Activated naive CD8-positive, alpha-beta T cell (primary cell): Measurements from ENCODE around the gene ZNF107.
"Not testable (repeated sequence)": the region's sequence is repeated elsewhere in the genome, so short reads cannot be mapped to it uniquely, and the experiment has no call there.

Experiments
- H3K27ac Mint-ChIP-seq: one replicate; pipeline ENCODE4 v1.8.0; 2021; ENCODE audit warnings: mixed read lengths
- H3K27me3 Mint-ChIP-seq: one replicate; pipeline ENCODE4 v1.8.0; 2021; ENCODE audit warnings: mixed read lengths
- H3K36me3 Mint-ChIP-seq: one replicate; pipeline ENCODE4 v1.8.0; 2021; ENCODE audit warnings: mixed read lengths
- H3K4me1 Mint-ChIP-seq: one replicate; pipeline ENCODE4 v1.8.0; 2021; ENCODE audit warnings: low read depth, mixed read lengths
- H3K4me3 Mint-ChIP-seq: one replicate; pipeline ENCODE4 v1.8.0; 2021; ENCODE audit warnings: mild to moderate bottlenecking, mixed read lengths
- H3K9me3 Mint-ChIP-seq: one replicate; pipeline ENCODE4 v1.8.0; 2021; ENCODE audit warnings: low read depth, mixed read lengths

ZNF107 gene

GRCh38 chr7:64666663-64667050 is 724 bp downstream of the ZNF107 start:
- Mint-ChIP-seq H3K27ac (peak overlapping the region; percentile 96), H3K9me3 (no peaks in the 10 kb centered on the region), H3K27me3 (no peaks in the 10 kb centered on the region), H3K4me3 (peak overlapping the region; percentile 94), H3K36me3 (peaks cover 30% of the 10 kb centered on the region), H3K4me1 (peaks cover 57% of the 10 kb centered on the region)

GRCh38 chr7:64667311-64667710 is 1.4 kb downstream of the ZNF107 start:
- Mint-ChIP-seq H3K9me3 (peaks cover under 1% of the 10 kb centered on the region), H3K36me3 (peaks cover 29% of the 10 kb centered on the region)

GRCh38 chr7:64672414-64672813 is 6.5 kb downstream of the ZNF107 start:
- no peak overlapping the region for H3K27ac Mint-ChIP-seq
- H3K36me3 Mint-ChIP-seq: peaks cover 53% of the 10 kb centered on the region
- H3K4me3 Mint-ChIP-seq: no peak overlapping the region
- peaks cover 20% of the 10 kb centered on the region for H3K9me3 Mint-ChIP-seq
- peaks cover 68% of the 10 kb centered on the region for H3K4me1 Mint-ChIP-seq
- H3K27me3 Mint-ChIP-seq: no peaks in the 10 kb centered on the region

More at GRCh38 chr7:64667311-64667710, 1.4 kb downstream of the ZNF107 start:
- Mint-ChIP-seq H3K27ac (peak overlapping the region; percentile 96), H3K4me3 (peak overlapping the region; percentile 94), H3K27me3 (no peaks in the 10 kb centered on the region), H3K4me1 (peaks cover 56% of the 10 kb centered on the region)

- no peak overlapping the region for H3K27ac Mint-ChIP-seq
- peaks cover 22% of the 10 kb centered on the region for H3K9me3 Mint-ChIP-seq
- no peaks in the 10 kb centered on the region for H3K27me3 Mint-ChIP-seq
- H3K36me3 Mint-ChIP-seq: peaks cover 15% of the 10 kb centered on the region
- no peak overlapping the region for H3K4me3 Mint-ChIP-seq
- H3K4me1 Mint-ChIP-seq: peaks cover 44% of the 10 kb centered on the region
Observed at GRCh38 chr7:64685091-64685490, 19.2 kb downstream of the ZNF107 start.

- Mint-ChIP-seq H3K27me3 (no peaks in the 10 kb centered on the region), H3K4me1 (peaks cover 44% of the 10 kb centered on the region), H3K4me3 (peak overlapping the region; percentile 4), H3K27ac (peak overlapping the region; percentile 69), H3K36me3 (peaks cover 12% of the 10 kb centered on the region), H3K9me3 (peaks cover 22% of the 10 kb centered on the region)
Observed at GRCh38 chr7:64685741-64686140, 19.8 kb downstream of the ZNF107 start.

GRCh38 chr7:64686493-64687184 is 20.7 kb downstream of the ZNF107 start:
- Mint-ChIP-seq H3K4me1 (peaks cover 44% of the 10 kb centered on the region), H3K36me3 (peaks cover 15% of the 10 kb centered on the region), H3K9me3 (peaks cover 22% of the 10 kb centered on the region), H3K27me3 (no peaks in the 10 kb centered on the region), H3K4me3 (peak overlapping the region; percentile 34), H3K27ac (peak overlapping the region; percentile 69)

GRCh38 chr7:64687249-64687648 is 21.3 kb downstream of the ZNF107 start:
- no peaks in the 10 kb centered on the region for H3K27me3 Mint-ChIP-seq
- peaks cover 21% of the 10 kb centered on the region for H3K36me3 Mint-ChIP-seq
- H3K4me1 Mint-ChIP-seq: peaks cover 50% of the 10 kb centered on the region
- peak overlapping the region; percentile 34 for H3K4me3 Mint-ChIP-seq
- peaks cover 24% of the 10 kb centered on the region for H3K9me3 Mint-ChIP-seq
- H3K27ac Mint-ChIP-seq: peak overlapping the region; percentile 69

GRCh38 chr7:64688988-64689387 is 23.1 kb downstream of the ZNF107 start:
- H3K4me3 Mint-ChIP-seq: no peak overlapping the region

GRCh38 chr7:64691831-64692230 is 25.9 kb downstream of the ZNF107 start:
- Mint-ChIP-seq H3K9me3 (peaks cover 4% of the 10 kb centered on the region), H3K27me3 (no peaks in the 10 kb centered on the region), H3K4me1 (peaks cover 26% of the 10 kb centered on the region), H3K4me3 (no peak overlapping the region), H3K27ac (no peak overlapping the region), H3K36me3 (peaks cover 33% of the 10 kb centered on the region)

More at GRCh38 chr7:64688988-64689387, 23.1 kb downstream of the ZNF107 start:
- H3K36me3 Mint-ChIP-seq: peaks cover 25% of the 10 kb centered on the region
- peaks cover 25% of the 10 kb centered on the region for H3K9me3 Mint-ChIP-seq
- peaks cover 51% of the 10 kb centered on the region for H3K4me1 Mint-ChIP-seq
- H3K27me3 Mint-ChIP-seq: no peaks in the 10 kb centered on the region
- H3K27ac Mint-ChIP-seq: peak overlapping the region; percentile 64

- H3K4me3 Mint-ChIP-seq, H3K9me3 Mint-ChIP-seq, H3K27me3 Mint-ChIP-seq, H3K27ac Mint-ChIP-seq, H3K4me1 Mint-ChIP-seq: not testable (repeated sequence)
- peaks cover 24% of the 10 kb centered on the region for H3K36me3 Mint-ChIP-seq
Observed at GRCh38 chr7:64697863-64698262, 31.9 kb downstream of the ZNF107 start.

GRCh38 chr7:64706625-64707292 is 40.8 kb downstream of the ZNF107 start:
- H3K36me3 Mint-ChIP-seq: peaks cover 38% of the 10 kb centered on the region
- H3K4me1 Mint-ChIP-seq: no peaks in the 10 kb centered on the region
- H3K27ac Mint-ChIP-seq: no peak overlapping the region
- H3K9me3 Mint-ChIP-seq: peaks cover 19% of the 10 kb centered on the region
- no peaks in the 10 kb centered on the region for H3K27me3 Mint-ChIP-seq
- H3K4me3 Mint-ChIP-seq: no peak overlapping the region

GRCh38 chr7:64717896-64718295 is 52.0 kb downstream of the ZNF107 start:
- H3K4me1 Mint-ChIP-seq, H3K36me3 Mint-ChIP-seq, H3K27ac Mint-ChIP-seq, H3K27me3 Mint-ChIP-seq, H3K9me3 Mint-ChIP-seq, H3K4me3 Mint-ChIP-seq: not testable (repeated sequence)

- peaks cover 31% of the 10 kb centered on the region for H3K9me3 Mint-ChIP-seq
- no peak overlapping the region for H3K4me3 Mint-ChIP-seq
- peaks cover 13% of the 10 kb centered on the region for H3K36me3 Mint-ChIP-seq
- H3K4me1 Mint-ChIP-seq: no peaks in the 10 kb centered on the region
- H3K27ac Mint-ChIP-seq: no peak overlapping the region
- peaks cover 2% of the 10 kb centered on the region for H3K27me3 Mint-ChIP-seq
Observed at GRCh38 chr7:64729089-64729848, 63.3 kb downstream of the ZNF107 start.

GRCh38 chr7:64733550-64734240 is 67.8 kb downstream of the ZNF107 start:
- H3K27ac Mint-ChIP-seq: no peak overlapping the region
- no peak overlapping the region for H3K4me3 Mint-ChIP-seq
- peaks cover 14% of the 10 kb centered on the region for H3K9me3 Mint-ChIP-seq
- H3K36me3 Mint-ChIP-seq: peaks cover 6% of the 10 kb centered on the region
- no peaks in the 10 kb centered on the region for H3K27me3 Mint-ChIP-seq
- no peaks in the 10 kb centered on the region for H3K4me1 Mint-ChIP-seq

GRCh38 chr7:64736575-64736974 is 70.6 kb downstream of the ZNF107 start:
- H3K9me3 Mint-ChIP-seq: peaks cover 11% of the 10 kb centered on the region
- peaks cover 4% of the 10 kb centered on the region for H3K36me3 Mint-ChIP-seq
- H3K4me1 Mint-ChIP-seq: no peaks in the 10 kb centered on the region

More at GRCh38 chr7:64736575-64736974, 70.6 kb downstream of the ZNF107 start:
- H3K27ac Mint-ChIP-seq: no peak overlapping the region
- H3K27me3 Mint-ChIP-seq: no peaks in the 10 kb centered on the region
- H3K4me3 Mint-ChIP-seq: no peak overlapping the region
